ENCODE results near the gene CDH6.

Gene CDH6

DNA sequence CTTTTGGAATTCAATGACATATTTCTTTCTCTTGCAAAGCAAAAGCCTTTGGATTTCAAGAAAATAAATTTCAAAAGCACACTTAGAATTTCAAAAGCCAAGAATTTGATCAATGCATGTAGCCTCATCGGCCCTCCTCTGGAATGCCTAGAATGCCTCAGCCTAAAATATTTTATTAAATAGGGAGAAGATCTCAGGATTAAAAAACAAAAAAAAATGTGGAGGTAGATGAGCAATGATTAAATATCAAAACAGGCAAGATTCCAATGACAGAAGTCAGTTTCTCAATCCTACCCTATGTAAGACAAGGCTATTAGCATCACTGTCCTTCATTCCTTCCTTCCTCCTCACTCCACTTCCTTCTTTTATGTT is 169.0 kb downstream of the CDH6 start:
- peaks cover 5% of the 10 kb centered on the region for H3K9me3 Mint-ChIP-seq
- no peak overlapping the region for H3K27ac Mint-ChIP-seq
- TF ChIP-seq, protein P1, sequence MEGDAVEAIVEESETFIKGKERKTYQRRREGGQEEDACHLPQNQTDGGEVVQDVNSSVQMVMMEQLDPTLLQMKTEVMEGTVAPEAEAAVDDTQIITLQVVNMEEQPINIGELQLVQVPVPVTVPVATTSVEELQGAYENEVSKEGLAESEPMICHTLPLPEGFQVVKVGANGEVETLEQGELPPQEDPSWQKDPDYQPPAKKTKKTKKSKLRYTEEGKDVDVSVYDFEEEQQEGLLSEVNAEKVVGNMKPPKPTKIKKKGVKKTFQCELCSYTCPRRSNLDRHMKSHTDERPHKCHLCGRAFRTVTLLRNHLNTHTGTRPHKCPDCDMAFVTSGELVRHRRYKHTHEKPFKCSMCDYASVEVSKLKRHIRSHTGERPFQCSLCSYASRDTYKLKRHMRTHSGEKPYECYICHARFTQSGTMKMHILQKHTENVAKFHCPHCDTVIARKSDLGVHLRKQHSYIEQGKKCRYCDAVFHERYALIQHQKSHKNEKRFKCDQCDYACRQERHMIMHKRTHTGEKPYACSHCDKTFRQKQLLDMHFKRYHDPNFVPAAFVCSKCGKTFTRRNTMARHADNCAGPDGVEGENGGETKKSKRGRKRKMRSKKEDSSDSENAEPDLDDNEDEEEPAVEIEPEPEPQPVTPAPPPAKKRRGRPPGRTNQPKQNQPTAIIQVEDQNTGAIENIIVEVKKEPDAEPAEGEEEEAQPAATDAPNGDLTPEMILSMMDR (IDR thresholded peaks at IDR 0.05; ENCODE audit: unreplicated experiment in 3 of 3): no peak
- H3K4me3 Mint-ChIP-seq: no peak overlapping the region
- H3K36me3 Mint-ChIP-seq (ENCODE audit: low read depth): no peaks in the 10 kb centered on the region
- H3K27me3 Mint-ChIP-seq (ENCODE audit: low read depth): no peaks in the 10 kb centered on the region
- H3K4me1 Mint-ChIP-seq: no peaks in the 10 kb centered on the region

DNA sequence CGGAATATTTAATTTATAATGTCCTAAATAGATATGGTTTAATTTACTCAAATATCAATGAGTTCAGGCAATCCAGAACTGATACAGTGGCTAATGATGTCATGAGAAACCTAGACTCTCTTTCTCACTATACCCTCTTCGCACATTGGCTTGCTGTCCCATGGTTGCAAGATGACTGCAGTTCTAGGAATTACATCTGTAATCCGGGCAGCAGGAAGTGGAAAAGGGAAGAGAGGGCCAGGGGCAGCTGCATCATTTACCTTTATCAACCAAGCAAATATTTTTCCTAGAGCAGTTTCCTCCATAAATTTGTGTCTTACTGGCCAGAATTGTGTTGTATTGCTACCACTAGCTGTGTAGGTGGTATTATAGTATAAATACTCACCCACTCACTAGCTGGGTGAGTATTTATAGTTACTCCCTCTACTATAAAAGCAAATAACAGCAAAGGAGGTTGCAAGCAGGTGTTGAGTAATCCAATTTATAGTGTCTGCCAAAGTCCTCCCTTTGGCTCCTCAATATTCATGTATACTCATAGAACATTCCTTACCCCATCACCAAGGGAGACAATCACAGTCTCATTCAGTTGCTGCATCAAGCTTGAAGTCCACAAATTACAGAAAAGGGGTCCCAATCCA is 169.6 kb downstream of the CDH6 start:
- Mint-ChIP-seq H3K36me3 (ENCODE audit: low read depth) (no peaks in the 10 kb centered on the region), H3K4me3 (no peak overlapping the region), H3K27ac (no peak overlapping the region), H3K4me1 (no peaks in the 10 kb centered on the region), H3K9me3 (peaks cover 3% of the 10 kb centered on the region), H3K27me3 (ENCODE audit: low read depth) (no peaks in the 10 kb centered on the region)
- TF ChIP-seq, protein P1 (IDR thresholded peaks at IDR 0.05; ENCODE audit: unreplicated experiment in 3 of 3): no peak

DNA sequence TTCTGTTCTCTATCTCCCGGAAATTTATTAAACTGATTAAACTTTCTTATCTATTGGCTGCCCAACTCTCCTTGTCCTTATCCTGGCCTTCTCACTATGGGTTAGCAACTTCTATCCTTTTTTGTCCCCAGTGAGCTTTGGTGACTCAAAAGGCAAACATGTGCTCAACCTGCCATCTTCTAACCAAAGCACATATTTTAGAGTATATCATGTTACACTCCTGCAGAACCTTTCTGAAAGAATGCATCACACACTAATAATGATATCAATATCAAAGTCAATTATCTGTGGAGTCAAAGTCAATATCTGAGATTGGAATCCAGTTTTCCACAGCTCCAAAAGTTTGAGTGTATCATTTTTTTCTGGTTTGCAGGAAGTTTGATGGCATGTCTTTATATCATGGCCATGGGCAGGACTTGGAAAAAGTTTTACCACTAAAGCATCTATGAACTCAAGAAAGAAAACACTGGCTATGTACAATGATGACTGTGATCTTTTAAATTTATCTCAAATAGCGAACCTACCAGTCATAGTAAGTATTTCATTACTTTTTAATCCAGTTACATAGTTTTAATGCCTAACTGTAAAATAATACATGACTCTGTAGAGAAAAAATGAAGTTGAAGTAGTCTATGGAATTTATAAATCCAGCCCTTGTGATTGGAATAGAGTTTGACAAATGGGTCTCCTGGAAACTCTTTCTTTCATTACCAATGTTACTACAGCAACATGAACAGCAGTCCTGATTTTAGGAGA is 171.6 kb downstream of the CDH6 start:
- Mint-ChIP-seq H3K27me3 (ENCODE audit: low read depth) (no peaks in the 10 kb centered on the region), H3K36me3 (ENCODE audit: low read depth) (no peaks in the 10 kb centered on the region), H3K27ac (no peak overlapping the region), H3K4me3 (no peak overlapping the region), H3K4me1 (no peaks in the 10 kb centered on the region), H3K9me3 (peaks cover 3% of the 10 kb centered on the region)
- TF ChIP-seq, protein P1 (IDR thresholded peaks at IDR 0.05; ENCODE audit: unreplicated experiment in 3 of 3): no peak

DNA sequence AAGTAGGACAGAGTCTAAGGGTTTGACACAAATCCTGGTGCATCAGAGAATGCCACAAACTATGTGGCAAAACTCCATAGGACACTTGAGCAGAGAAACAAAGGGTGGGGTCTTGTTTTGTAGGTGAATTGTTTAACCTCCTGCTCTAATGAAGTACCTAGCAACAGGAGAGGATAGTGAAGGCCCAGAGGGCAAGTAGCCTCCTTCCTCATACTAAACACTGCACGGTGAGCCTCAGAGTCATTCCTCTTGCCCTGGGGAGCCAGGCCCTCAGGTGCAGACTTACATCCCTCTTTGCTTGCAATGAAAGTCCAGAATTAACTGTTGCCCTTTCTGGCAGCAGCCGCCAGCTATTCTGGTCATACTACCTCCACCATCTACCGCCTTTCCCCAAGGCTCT is 172.3 kb downstream of the CDH6 start:
- Mint-ChIP-seq H3K27ac (no peak overlapping the region), H3K36me3 (ENCODE audit: low read depth) (no peaks in the 10 kb centered on the region), H3K4me3 (no peak overlapping the region)

DNA sequence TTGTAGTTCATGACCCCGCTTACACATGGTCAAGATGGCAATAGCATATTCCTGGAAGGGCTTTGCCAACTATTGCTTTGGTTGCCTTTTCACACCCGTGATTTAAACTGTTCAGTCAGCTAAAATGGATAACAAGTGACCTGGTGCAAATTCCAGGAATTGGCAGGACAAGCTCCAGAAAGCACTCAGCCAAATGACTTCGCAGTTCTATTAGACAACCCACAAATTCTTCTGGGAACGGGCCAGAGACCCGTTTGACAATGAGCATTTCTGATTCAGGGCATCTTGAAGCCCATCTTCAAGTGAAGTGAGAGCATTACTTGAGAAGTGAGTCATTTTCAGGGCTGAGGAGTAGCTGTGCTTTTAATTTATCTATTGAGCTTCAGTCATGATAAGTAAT is 173.5 kb downstream of the CDH6 start:
- Mint-ChIP-seq H3K4me3 (no peak overlapping the region), H3K27me3 (ENCODE audit: low read depth) (no peaks in the 10 kb centered on the region), H3K36me3 (ENCODE audit: low read depth) (no peaks in the 10 kb centered on the region), H3K4me1 (no peaks in the 10 kb centered on the region), H3K27ac (no peak overlapping the region), H3K9me3 (peaks cover 3% of the 10 kb centered on the region)
- TF ChIP-seq, protein P1 (IDR thresholded peaks at IDR 0.05; ENCODE audit: unreplicated experiment in 3 of 3): no peak

More for the DNA sequence above, 172.3 kb downstream of the CDH6 start:
- Mint-ChIP-seq H3K4me1 (no peaks in the 10 kb centered on the region), H3K9me3 (peaks cover 3% of the 10 kb centered on the region), H3K27me3 (ENCODE audit: low read depth) (no peaks in the 10 kb centered on the region)
- TF ChIP-seq, protein P1 (IDR thresholded peaks at IDR 0.05; ENCODE audit: unreplicated experiment in 3 of 3): no peak

DNA sequence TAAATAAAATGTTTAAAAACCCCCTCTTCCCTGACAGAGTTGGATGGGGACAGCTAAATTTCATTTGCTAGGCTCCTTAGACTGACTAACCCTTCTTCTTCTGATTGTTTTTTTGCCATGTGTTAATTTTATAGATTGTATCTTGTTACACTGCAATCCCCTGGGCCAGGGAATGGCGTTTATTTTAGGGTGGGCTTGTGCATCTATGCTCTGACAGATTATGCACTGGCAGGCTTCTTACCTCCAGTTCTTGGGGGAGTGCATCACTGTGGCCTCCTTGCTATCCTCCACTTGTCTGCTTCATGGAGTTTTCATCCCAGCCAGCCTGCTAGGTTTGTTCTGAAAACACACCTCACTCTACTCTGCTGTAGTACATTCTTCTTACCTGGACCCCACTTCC is 178.6 kb downstream of the CDH6 start:
- no peaks in the 10 kb centered on the region for H3K27me3 Mint-ChIP-seq (ENCODE audit: low read depth)
- H3K36me3 Mint-ChIP-seq (ENCODE audit: low read depth): no peaks in the 10 kb centered on the region
- no peak overlapping the region for H3K4me3 Mint-ChIP-seq
- no peaks in the 10 kb centered on the region for H3K4me1 Mint-ChIP-seq
- H3K27ac Mint-ChIP-seq: no peak overlapping the region
- TF ChIP-seq, protein P1 (IDR thresholded peaks at IDR 0.05; ENCODE audit: unreplicated experiment in 3 of 3): no peak
- no peaks in the 10 kb centered on the region for H3K9me3 Mint-ChIP-seq
